ENCODE results near the gene RAB36. TPM values are rescaled to one million over a fixed set of nuclear protein-coding genes. Genes with fewer than 3 reads are reported as not detected.
A peak's percentile ranks its signal among the peaks of the same experiment; 100 is the strongest.

The RAB36 gene
- total RNA-seq, 1 experiment from 2014 or later = 4.1 TPM

GRCh38 chr22:23147617-23148387 lies 2.5 kb downstream of the RAB36 start:
- no peak for ATAC-seq
- peaks cover 3% of the 10 kb centered on the region; the same call in 1 of the 2 replicates for H3K4me1 ChIP-seq (ENCODE audit: control insufficient read depth, insufficient read depth, low read length)
- CTCF ChIA-PET = no interaction called here
- no peaks in the 10 kb centered on the region for H3K36me3 ChIP-seq (ENCODE audit: control insufficient read depth, insufficient read depth, low read length)
- no peaks in the 10 kb centered on the region for H3K9me3 ChIP-seq (ENCODE audit: control insufficient read depth, insufficient read depth, low read depth, low read length)
- in situ Hi-C loops (cut with HindIII; ENCODE audit: low pct_unique_long_range_greater_than_20kb, low sequenced_read_pairs) = no loop called here
- H3K4me3 ChIP-seq (ENCODE audit: low read depth in 2 of 2, low read length in 2 of 2) = no peak overlapping the region
- POLR2A ChIA-PET = no interaction called here
- TSS peak; percentile 55 for BruUV-seq (replicated peaks)
- TF ChIP-seq CTCF (IDR thresholded peaks at IDR 0.05) = no peak
- no peak for DNase-seq (ENCODE audit: low read depth, low spot score)
- no peak overlapping the region for H3K27ac ChIP-seq (ENCODE audit: low read length)
- intact Hi-C loops (cut with micrococcal nuclease; ENCODE audit: unreplicated experiment) = no loop called here
- H3K27me3 ChIP-seq (ENCODE audit: control insufficient read depth, insufficient read depth, low read length) = no peaks in the 10 kb centered on the region

GRCh38 chr22:23149743-23150238 lies 4.5 kb downstream of the RAB36 start:
- Histone ChIP-seq H3K4me3 (ENCODE audit: low read depth in 2 of 2, low read length in 2 of 2) (no peak overlapping the region), H3K4me1 (ENCODE audit: control insufficient read depth, insufficient read depth, low read length) (peaks cover 3% of the 10 kb centered on the region; the same call in 1 of the 2 replicates), H3K27me3 (ENCODE audit: control insufficient read depth, insufficient read depth, low read length) (no peaks in the 10 kb centered on the region), H3K27ac (ENCODE audit: low read length) (no peak overlapping the region), H3K9me3 (ENCODE audit: control insufficient read depth, insufficient read depth, low read depth, low read length) (no peaks in the 10 kb centered on the region), H3K36me3 (ENCODE audit: control insufficient read depth, insufficient read depth, low read length) (no peaks in the 10 kb centered on the region)
- TF ChIP-seq TCF7L2 (IDR thresholded peaks at IDR 0.05; ENCODE audit: low read depth, low read length) = no peak
- TF ChIP-seq SIN3A (IDR thresholded peaks at IDR 0.05; ENCODE audit: borderline replicate concordance, insufficient read depth, low read depth, low read length) = no peak
- no peak for TF ChIP-seq POLR2AphosphoS5 (IDR thresholded peaks at IDR 0.05; ENCODE audit: low read depth, low read length)
- TF ChIP-seq REST (IDR thresholded peaks at IDR 0.05; ENCODE audit: insufficient read depth in 1 of 2, low read depth in 2 of 2, low read length in 1 of 2) = no peak
- in situ Hi-C loops (cut with HindIII; ENCODE audit: low pct_unique_long_range_greater_than_20kb, low sequenced_read_pairs) = no loop called here
- no peak for ATAC-seq
- ChIA-PET POLR2A (no interaction called here), CTCF (no interaction called here)
- no peak for DNase-seq (ENCODE audit: low read depth, low spot score)
- intact Hi-C loops (cut with micrococcal nuclease; ENCODE audit: unreplicated experiment) = no loop called here
- BruUV-seq (replicated peaks) = no TSS peak

- Histone ChIP-seq H3K4me1 (ENCODE audit: control insufficient read depth, insufficient read depth, low read length) (peaks cover under 1% of the 10 kb centered on the region; the same call in 1 of the 2 replicates), H3K36me3 (ENCODE audit: control insufficient read depth, insufficient read depth, low read length) (no peaks in the 10 kb centered on the region), H3K27me3 (ENCODE audit: control insufficient read depth, insufficient read depth, low read length) (no peaks in the 10 kb centered on the region), H3K4me3 (ENCODE audit: low read depth in 2 of 2, low read length in 2 of 2) (no peak overlapping the region), H3K9me3 (ENCODE audit: control insufficient read depth, insufficient read depth, low read depth, low read length) (no peaks in the 10 kb centered on the region), H3K27ac (ENCODE audit: low read length) (no peak overlapping the region)
- in situ Hi-C loops (cut with HindIII; ENCODE audit: low pct_unique_long_range_greater_than_20kb, low sequenced_read_pairs) (no loop called here), intact Hi-C loops (cut with micrococcal nuclease; ENCODE audit: unreplicated experiment) (no loop called here)
- ATAC-seq (no peak), DNase-seq (ENCODE audit: low read depth, low spot score) (no peak)
- no TSS peak for BruUV-seq (replicated peaks)
- TF ChIP-seq POLR2AphosphoS5 (IDR thresholded peaks at IDR 0.05; ENCODE audit: low read depth, low read length) = no peak
- TF ChIP-seq CTCF (IDR thresholded peaks at IDR 0.05) = no peak
- TF ChIP-seq TCF7L2 (IDR thresholded peaks at IDR 0.05; ENCODE audit: low read depth, low read length) = no peak
- no peak for TF ChIP-seq REST (IDR thresholded peaks at IDR 0.05; ENCODE audit: insufficient read depth in 1 of 2, low read depth in 2 of 2, low read length in 1 of 2)
- POLR2A ChIA-PET = no interaction called here
- CTCF ChIA-PET = no interaction called here
These were observed 5.5 kb downstream of the RAB36 start for GRCh38 chr22:23150762-23151161.

Measured in Panc1 (cell line).